GM12878 (cell line): Measurements from ENCODE around the gene MACF1. TPM values are rescaled to one million over a fixed set of nuclear protein-coding genes. Genes with fewer than 3 reads are reported as not detected.

Experiments
- ATAC-seq: fragments of 200-7000 bp; cut with Tn5 transposase; 3 replicates; pipeline ENCODE4 v1.9.1; 2020; ENCODE audit warnings: mild to moderate bottlenecking, moderate library complexity
- BruUV-seq: library from RNA; stranded (reverse); fragments of 400-500 nt; replicated peaks from 2 replicates; lab custom pipeline; 2021; lab: Mats Ljungman, UMichigan
- CTCF ChIA-PET: fragments of 300-600 bp; sonication (Branson Sonifier 250); formaldehyde crosslinking; extraction: SDS; loops from one replicate; lab custom pipeline; 2021; ENCODE audit warnings: inconsistent platforms; lab: Yijun Ruan, JAX
- POLR2A ChIA-PET: fragments of 350-600 bp; formaldehyde crosslinking; extraction: SDS; loops from one replicate; lab custom pipeline; 2021; ENCODE audit warnings: inconsistent platforms; lab: Charles Lee
- RAD21 ChIA-PET: fragments of 300-600 bp; sonication (Branson Sonifier 250); formaldehyde crosslinking; loops from one replicate; lab custom pipeline; 2023; ENCODE audit warnings: antibody characterized with exemption; ENCODE audit not compliant: unreplicated experiment; lab: Charles Lee
- SMC1A ChIA-PET: fragments of 300-600 bp; sonication (Branson Sonifier 250); formaldehyde crosslinking; loops from one replicate; lab custom pipeline; 2023; ENCODE audit not compliant: unreplicated experiment, uncharacterized antibody; lab: Charles Lee
- DNase-seq: peaks from one replicate; pipeline ENCODE4 v3.0.0-alpha.2; 2011; ENCODE audit warnings: low read depth, low spot score
- FAIRE-seq: peaks from 3 replicates; lab custom pipeline; 2011; peaks lifted over from hg19 to GRCh38; lab: Jason Lieb, UNC
- H2AFZ ChIP-seq: 2 replicates; pipeline ENCODE4 v1.6.0; 2011; ENCODE audit warnings: low read depth, low read length, control low read depth; ENCODE audit not compliant: control insufficient read depth
- H3K27ac ChIP-seq: 2 replicates; pipeline ENCODE4 v1.5.1; 2011; ENCODE audit warnings: control low read depth; ENCODE audit not compliant: control insufficient read depth, insufficient read depth
- H3K27me3 ChIP-seq, 2 experiments: replicated peaks in 1 of 2; 2 replicates each; pipeline versions ENCODE4 v1.6.0 to v1.6.1; 2011; ENCODE audit warnings: low read length in 1 of 2; ENCODE audit not compliant: control insufficient read depth in 2 of 2, insufficient read depth in 2 of 2
- H3K36me3 ChIP-seq, 2 experiments: 2 replicates each; pipeline ENCODE4 v1.5.1; 2011; ENCODE audit warnings: low read length in 1 of 2; ENCODE audit not compliant: control insufficient read depth in 2 of 2, insufficient read depth in 2 of 2
- H3K4me1 ChIP-seq: 2 replicates; pipeline ENCODE4 v1.6.1; 2011; ENCODE audit warnings: mild to moderate bottlenecking, low read length, moderate library complexity, mixed read lengths; ENCODE audit not compliant: control insufficient read depth, insufficient read depth
- H3K4me2 ChIP-seq: 2 replicates; pipeline ENCODE4 v1.6.0; 2011; ENCODE audit warnings: control low read depth; ENCODE audit not compliant: control insufficient read depth, insufficient read depth
- H3K4me3 ChIP-seq: fragments of 200-600 bp; sonication (generic); 2 replicates; pipeline ENCODE4 v1.5.1; 2016
- H3K79me2 ChIP-seq: 2 replicates; pipeline ENCODE4 v1.6.0; 2011; ENCODE audit warnings: low read length; ENCODE audit not compliant: control insufficient read depth, insufficient read depth
- H3K9ac ChIP-seq: 2 replicates; pipeline ENCODE4 v1.8.0; 2011; ENCODE audit warnings: low read length, control low read depth, mixed read lengths; ENCODE audit not compliant: control insufficient read depth, insufficient read depth
- H3K9me3 ChIP-seq: replicated peaks from 3 replicates; pipeline ENCODE4 v1.5.1; 2011; ENCODE audit warnings: mild to moderate bottlenecking, low read length; ENCODE audit not compliant: control insufficient read depth, insufficient read depth
- H4K20me1 ChIP-seq: 2 replicates; pipeline ENCODE4 v1.6.0; 2011; ENCODE audit not compliant: control insufficient read depth, insufficient read depth
- BCLAF1 ChIP-seq: fragments of 450-650 bp; IDR thresholded peaks from 2 replicates; pipeline ENCODE4 v1.6.1; 2017; ENCODE audit warnings: antibody characterized with exemption, mild to moderate bottlenecking, moderate library complexity
- BRCA1 ChIP-seq: IDR thresholded peaks from 2 replicates; pipeline ENCODE4 v1.6.1; 2011; ENCODE audit warnings: low read depth, low read length, improper control_type of control experiment
- HDAC6 ChIP-seq: fragments of 200-600 bp; sonication (generic); IDR thresholded peaks from one replicate; pipeline ENCODE4 v1.8.0; 2017; ENCODE audit warnings: antibody characterized with exemption; ENCODE audit not compliant: unreplicated experiment
- JUNB ChIP-seq: IDR thresholded peaks from 2 replicates; pipeline ENCODE4 v1.6.1; 2016; ENCODE audit warnings: antibody characterized with exemption, mild to moderate bottlenecking
- RELA ChIP-seq: fragments of 450-650 bp; IDR thresholded peaks from 2 replicates; pipeline ENCODE4 v1.8.0; 2014; ENCODE audit warnings: borderline replicate concordance; ENCODE audit not compliant: partially characterized antibody
- TAF1 ChIP-seq: IDR thresholded peaks from 2 replicates; pipeline ENCODE4 v1.6.1; 2011; ENCODE audit warnings: mild to moderate bottlenecking, low read depth, low read length, borderline replicate concordance
- ZBTB40 ChIP-seq: fragments of 450-650 bp; IDR thresholded peaks from 2 replicates; pipeline ENCODE4 v1.6.1; 2016; ENCODE audit warnings: mild to moderate bottlenecking, moderate library complexity, borderline replicate concordance
- ZNF24 ChIP-seq: fragments of 450-650 bp; IDR thresholded peaks from 2 replicates; pipeline ENCODE4 v1.6.1; 2017; ENCODE audit warnings: antibody characterized with exemption, mild to moderate bottlenecking
- ZNF592 ChIP-seq: fragments of 450-650 bp; IDR thresholded peaks from 2 replicates; pipeline ENCODE4 v1.6.1; 2017; ENCODE audit warnings: mild to moderate bottlenecking, moderate library complexity
- WGBS: methylation state at CpG from one replicate; pipeline ENCODE4 v1.1.6; 2016; ENCODE audit warnings: low lambda C conversion rate; ENCODE audit not compliant: insufficient replicate concordance, insufficient coverage; ENCODE audit errors: missing lambda C conversion rate; 5-methylcytosine and 5-hydroxymethylcytosine counted together
- in situ Hi-C: fragments of 300-500 bp; cut with MboI; formaldehyde crosslinking; loops from 9 replicates; pipeline ENCODE4 v1.14.3; 2018; ENCODE audit warnings: mixed read lengths
- intact Hi-C: fragments of 100-400 bp; cut with micrococcal nuclease; formaldehyde crosslinking; loops from one replicate; pipeline ENCODE4 v1.14.2; 2022; ENCODE audit not compliant: unreplicated experiment
- polyA plus RNA-seq, 11 experiments: library from polyadenylated mRNA; depleted of rRNA in 4 of 11; unstranded in 6 of 11; stranded (reverse) in 5 of 11; fragments of >200 nt; fragmentation: Nextera tagmentation in 4 of 11; fragmentation: Illumina TruSeq in 1 of 11; extraction: Ambion mirVana in 4 of 11; extraction: Trizol in 1 of 11; gene quantifications; 1 replicate in 1 of 11; 2 replicates in 10 of 11; pipeline versions ENCODE4 v1.2.1 to v1.2.3, GENCODE V29; 2011 to 2016; ENCODE audit warnings: inconsistent platforms in 2 of 11, missing spikeins in 2 of 11, low read depth in 1 of 11
- total RNA-seq, 4 experiments: library from RNA; depleted of rRNA in 3 of 4; stranded (reverse); fragments of >200 nt in 3 of 4; fragmentation: Illumina TruSeq in 1 of 4; extraction: Trizol in 1 of 4; gene quantifications; 2 replicates each; pipeline versions ENCODE4 v1.2.1 to v1.2.3, GENCODE V29; 2013 to 2021

MACF1 gene
- total and polyA plus RNA-seq, 10 of the 15 experiments (the other 5 are each of a cell fraction or from before 2014, with no cell fraction given): 15.5 to 201 (median 76.9) TPM

- TF ChIP-seq BCLAF1 (no peak), BRCA1 (no peak), TAF1 (no peak), ZNF592 (no peak)
Measured at GRCh38 chr1:39436842-39437241, 232.3 kb downstream of the MACF1 start (continued).

GRCh38 chr1:39438042-39438441, 233.5 kb downstream of the MACF1 start:
- ATAC-seq: no peak
- ChIA-PET RAD21 (no interaction called here), SMC1A (interaction anchor here (0.7 kb wide), 2 partner anchors 13 to 245 kb away, joined by 3 to 4 read pairs; no protein-coding TSS in a partner anchor), POLR2A (no interaction called here), CTCF (interaction anchor here (0.6 to 1.2 kb wide), 2 partner anchors 9 to 13 kb away, joined by 3 read pairs; no protein-coding TSS in a partner anchor)
- Histone ChIP-seq H3K9ac (no peak overlapping the region), H3K4me2 (no peak overlapping the region), H3K79me2 (no peaks in the 10 kb centered on the region), H3K4me3 (no peak overlapping the region), H3K4me1 (no peaks in the 10 kb centered on the region), H4K20me1 (no peaks in the 10 kb centered on the region), H3K36me3 (peaks cover 13 to 49% of the 10 kb centered on the region in 2 experiments), H3K27me3 (no peaks in the 10 kb centered on the region), H3K27ac (no peak overlapping the region), H2AFZ (no peak overlapping the region), H3K9me3 (no peaks in the 10 kb centered on the region)
- BruUV-seq: no TSS peak
- WGBS: 95% methylated on average over 2 of the region's 2 CpGs
- no peak for FAIRE-seq
- in situ Hi-C loops (no loop called here), intact Hi-C loops (no loop called here)
- DNase-seq: no peak
- TF ChIP-seq JUNB (no peak), HDAC6 (no peak), ZNF24 (no peak), RELA (no peak), ZBTB40 (no peak)
